Stimulated activated CD4-positive, alpha-beta T cell treated with anti-CD3 and anti-CD28 coated beads, Interleukin-12 subunit alpha, Interleukin-12 subunit beta, amount 100 ng/mL, for 4 hours (primary cell): Measurements from ENCODE around the gene CRY2.
A peak's percentile ranks its signal among the peaks of the same experiment; 100 is the strongest.

ENCODE experiments used
- DNase-seq: peaks from one replicate; pipeline ENCODE4 v3.0.0-alpha.2; 2020

The CRY2 gene

GRCh38 chr11:45879803-45880686 is 32.8 kb downstream of the CRY2 start:
- no peak for DNase-seq

- no peak for DNase-seq
These were observed 33.7 kb downstream of the CRY2 start for GRCh38 chr11:45880772-45881570.

- no peak for DNase-seq
These were observed 34.6 kb downstream of the CRY2 start for GRCh38 chr11:45881708-45882368.

- DNase-seq = no peak
These were observed 37.4 kb downstream of the CRY2 start for GRCh38 chr11:45884596-45885185.

- DNase-seq = peak; percentile 54
These were observed 38.1 kb downstream of the CRY2 start, which contains the start of gene MAPK8IP1 for GRCh38 chr11:45885274-45885920. Gene MAPK8IP1, plus strand, starts transcription at chr11:45885651. Its CDS starts 170 bp downstream, at chr11:45885821.

GRCh38 chr11:45885921-45886721 is 38.8 kb downstream of the CRY2 start:
- no peak for DNase-seq

- DNase-seq = no peak
These were observed 39.7 kb downstream of the CRY2 start for GRCh38 chr11:45886816-45887520.

- no peak for DNase-seq
These were observed 40.3 kb downstream of the CRY2 start for GRCh38 chr11:45887587-45887986.

- no peak for DNase-seq
These were observed 42.3 kb downstream of the CRY2 start for GRCh38 chr11:45889555-45889954.

GRCh38 chr11:45889966-45890365 is 42.7 kb downstream of the CRY2 start:
- DNase-seq = no peak

GRCh38 chr11:45890886-45891550 is 43.7 kb downstream of the CRY2 start:
- no peak for DNase-seq

- no peak for DNase-seq
These were observed 45.6 kb downstream of the CRY2 start for GRCh38 chr11:45892856-45893255.

GRCh38 chr11:45894555-45895247 is 47.4 kb downstream of the CRY2 start:
- DNase-seq = no peak

- no peak for DNase-seq
These were observed 48.4 kb downstream of the CRY2 start for GRCh38 chr11:45895553-45896259.

GRCh38 chr11:45896422-45896984 is 49.2 kb downstream of the CRY2 start:
- no peak for DNase-seq

GRCh38 chr11:45897556-45897955 is 50.3 kb downstream of the CRY2 start:
- DNase-seq = no peak

- DNase-seq = no peak
These were observed 51.8 kb downstream of the CRY2 start for GRCh38 chr11:45899086-45899447.

GRCh38 chr11:45899448-45900174 is 52.3 kb downstream of the CRY2 start:
- DNase-seq = peak; percentile 44
